A673 (cell line): ENCODE results near the gene COL19A1. TPM values are rescaled to one million over a fixed set of nuclear protein-coding genes. Genes with fewer than 3 reads are reported as not detected.

ENCODE experiments used
- BruUV-seq: library from RNA; stranded (reverse); fragments of 400-500 nt; replicated peaks from 2 replicates; lab custom pipeline; 2021; lab: Mats Ljungman, UMichigan
- CTCF ChIA-PET: fragments of 300-600 bp; sonication (Branson Sonifier 250); formaldehyde crosslinking; loops from one replicate; lab custom pipeline; 2022; ENCODE audit warnings: antibody characterized with exemption; lab: Charles Lee
- POLR2A ChIA-PET: fragments of 300-600 bp; sonication (Branson Sonifier 250); formaldehyde crosslinking; loops from one replicate; lab custom pipeline; 2022; ENCODE audit warnings: antibody characterized with exemption; ENCODE audit not compliant: low non-redundant PET; lab: Charles Lee
- DNase-seq: peaks from one replicate; pipeline ENCODE4 v3.0.0-alpha.2; 2015; ENCODE audit warnings: low spot score
- H3K27ac ChIP-seq: fragments of 200-600 bp; sonication (generic); 2 replicates; pipeline ENCODE4 v1.5.1; 2016; ENCODE audit warnings: mixed run types, low read depth, mild to moderate bottlenecking, mixed read lengths, antibody characterized with exemption, low read length; ENCODE audit not compliant: poor library complexity, severe bottlenecking
- H3K27me3 ChIP-seq: fragments of 200-600 bp; sonication (generic); replicated peaks from 2 replicates; pipeline ENCODE4 v1.6.1; 2017; ENCODE audit warnings: mixed run types, low read depth, mild to moderate bottlenecking, mixed read lengths, antibody characterized with exemption, low read length; ENCODE audit not compliant: insufficient read depth, poor library complexity
- H3K36me3 ChIP-seq: fragments of 200-600 bp; sonication (generic); 2 replicates; pipeline ENCODE4 v1.6.1; 2016; ENCODE audit warnings: mixed run types, mild to moderate bottlenecking, mixed read lengths, antibody characterized with exemption, low read length; ENCODE audit not compliant: insufficient read depth, poor library complexity, severe bottlenecking
- H3K4me1 ChIP-seq: fragments of 200-600 bp; sonication (generic); 2 replicates; pipeline ENCODE4 v1.6.1; 2017; ENCODE audit warnings: mixed run types, mild to moderate bottlenecking, mixed read lengths, antibody characterized with exemption, low read length; ENCODE audit not compliant: insufficient read depth, poor library complexity, severe bottlenecking
- H3K4me3 ChIP-seq: fragments of 200-600 bp; sonication (generic); 2 replicates; pipeline ENCODE4 v1.5.1; 2016; ENCODE audit warnings: low read depth, mixed run types, mild to moderate bottlenecking, mixed read lengths, low read length; ENCODE audit not compliant: poor library complexity, severe bottlenecking
- H3K9me3 ChIP-seq: fragments of 200-600 bp; sonication (generic); 2 replicates; pipeline ENCODE4 v1.6.1; 2016; ENCODE audit warnings: mixed run types, low read depth, mild to moderate bottlenecking, mixed read lengths, antibody characterized with exemption, low read length; ENCODE audit not compliant: poor library complexity, severe bottlenecking
- CTCF ChIP-seq: fragments of 300-800, 200-600 bp; sonication (generic); conservative IDR thresholded peaks from 2 replicates; pipeline ENCODE4 v1.5.1; 2017; ENCODE audit warnings: low read depth, mild to moderate bottlenecking, antibody characterized with exemption, low read length, moderate library complexity, mixed read lengths
- EZH2 ChIP-seq: fragments of 200-600 bp; sonication (generic); IDR thresholded peaks from 2 replicates; pipeline ENCODE4 v1.6.1; 2017; ENCODE audit warnings: borderline replicate concordance, low read depth, mild to moderate bottlenecking, mixed read lengths, antibody characterized with exemption, low read length; ENCODE audit not compliant: poor library complexity, severe bottlenecking
- intact Hi-C: fragments of 100-400 bp; cut with micrococcal nuclease; formaldehyde crosslinking; loops from one replicate; pipeline ENCODE4 v1.10.0; 2022; ENCODE audit not compliant: unreplicated experiment
- total RNA-seq: library from RNA; stranded (reverse); gene quantifications from 2 replicates; pipeline ENCODE4 v1.2.3, GENCODE V29; 2021

The COL19A1 gene
- total RNA-seq, 1 experiment from 2014 or later, result 0.37 TPM

- no peaks in the 10 kb centered on the region for H3K27me3 ChIP-seq
- no peak overlapping the region for H3K4me3 ChIP-seq
- H3K9me3 ChIP-seq, result no peaks in the 10 kb centered on the region
- no peak for DNase-seq
- no TSS peak for BruUV-seq
- no peaks in the 10 kb centered on the region for H3K4me1 ChIP-seq
- H3K27ac ChIP-seq, result no peak overlapping the region
- H3K36me3 ChIP-seq, result no peaks in the 10 kb centered on the region
- TF ChIP-seq EZH2, result no peak
- no peak for TF ChIP-seq CTCF
- ChIA-PET CTCF (interaction anchor here (1.1 kb wide), 1 partner anchor 13 kb away, joined by 3 read pairs; no protein-coding TSS in a partner anchor), POLR2A (no interaction called here)
- intact Hi-C loops, result no loop called here
These were observed 106.8 kb downstream of the COL19A1 start for GRCh38 chr6:69973138-69973537.

- no TSS peak for BruUV-seq
- ChIA-PET CTCF (interaction anchor here (1.1 kb wide), 1 partner anchor 13 kb away, joined by 3 read pairs; no protein-coding TSS in a partner anchor), POLR2A (no interaction called here)
- H3K27me3 ChIP-seq, result no peaks in the 10 kb centered on the region
- no peaks in the 10 kb centered on the region for H3K9me3 ChIP-seq
- H3K4me1 ChIP-seq, result no peaks in the 10 kb centered on the region
- DNase-seq, result no peak
- H3K27ac ChIP-seq, result no peak overlapping the region
- no peaks in the 10 kb centered on the region for H3K36me3 ChIP-seq
- TF ChIP-seq EZH2, result no peak
- no peak for TF ChIP-seq CTCF
- H3K4me3 ChIP-seq, result no peak overlapping the region
- intact Hi-C loops, result no loop called here
These were observed 107.4 kb downstream of the COL19A1 start for GRCh38 chr6:69973763-69974162.

- ChIA-PET POLR2A (no interaction called here), CTCF (interaction anchor here (1.1 kb wide), 1 partner anchor 14 kb away, joined by 3 read pairs; no protein-coding TSS in a partner anchor)
- Histone ChIP-seq H3K4me1 (no peaks in the 10 kb centered on the region), H3K27me3 (no peaks in the 10 kb centered on the region), H3K9me3 (no peaks in the 10 kb centered on the region), H3K36me3 (no peaks in the 10 kb centered on the region), H3K27ac (no peak overlapping the region), H3K4me3 (no peak overlapping the region)
- intact Hi-C loops, result no loop called here
- peak; percentile 46 for DNase-seq
- TF ChIP-seq CTCF (no peak), EZH2 (no peak)
- no TSS peak for BruUV-seq
These were observed 107.8 kb downstream of the COL19A1 start for GRCh38 chr6:69974193-69974592.
